Fibroblast of skin of right quadriceps (primary cell): ENCODE data around the gene G3BP1.
A peak's percentile ranks its signal among the peaks of the same experiment; 100 is the strongest.
"Not testable (repeated sequence)": the region's sequence is repeated elsewhere in the genome, so short reads cannot be mapped to it uniquely, and the experiment has no call there.

Experiments
- DNase-seq: peaks from one replicate; pipeline ENCODE4 v3.0.0-alpha.2; 2013

Gene G3BP1

DNA sequence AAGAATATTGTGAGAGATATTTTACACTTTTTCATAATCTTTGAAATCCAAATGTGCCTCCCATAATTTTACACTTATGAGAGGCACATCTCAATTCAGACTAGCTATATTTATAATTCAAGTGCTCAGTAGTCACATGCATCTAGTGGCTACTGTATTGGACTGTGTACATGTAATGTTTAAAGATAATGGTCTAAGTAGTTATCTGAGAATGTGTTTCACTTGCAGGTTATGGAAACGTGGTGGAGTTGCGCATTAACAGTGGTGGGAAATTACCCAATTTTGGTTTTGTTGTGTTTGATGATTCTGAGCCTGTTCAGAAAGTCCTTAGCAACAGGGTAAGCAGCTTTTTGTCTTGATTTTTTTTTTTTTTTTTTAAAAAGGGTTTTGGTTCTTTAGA lies 28.8 kb downstream of the G3BP1 start:
- DNase-seq: no peak

DNA sequence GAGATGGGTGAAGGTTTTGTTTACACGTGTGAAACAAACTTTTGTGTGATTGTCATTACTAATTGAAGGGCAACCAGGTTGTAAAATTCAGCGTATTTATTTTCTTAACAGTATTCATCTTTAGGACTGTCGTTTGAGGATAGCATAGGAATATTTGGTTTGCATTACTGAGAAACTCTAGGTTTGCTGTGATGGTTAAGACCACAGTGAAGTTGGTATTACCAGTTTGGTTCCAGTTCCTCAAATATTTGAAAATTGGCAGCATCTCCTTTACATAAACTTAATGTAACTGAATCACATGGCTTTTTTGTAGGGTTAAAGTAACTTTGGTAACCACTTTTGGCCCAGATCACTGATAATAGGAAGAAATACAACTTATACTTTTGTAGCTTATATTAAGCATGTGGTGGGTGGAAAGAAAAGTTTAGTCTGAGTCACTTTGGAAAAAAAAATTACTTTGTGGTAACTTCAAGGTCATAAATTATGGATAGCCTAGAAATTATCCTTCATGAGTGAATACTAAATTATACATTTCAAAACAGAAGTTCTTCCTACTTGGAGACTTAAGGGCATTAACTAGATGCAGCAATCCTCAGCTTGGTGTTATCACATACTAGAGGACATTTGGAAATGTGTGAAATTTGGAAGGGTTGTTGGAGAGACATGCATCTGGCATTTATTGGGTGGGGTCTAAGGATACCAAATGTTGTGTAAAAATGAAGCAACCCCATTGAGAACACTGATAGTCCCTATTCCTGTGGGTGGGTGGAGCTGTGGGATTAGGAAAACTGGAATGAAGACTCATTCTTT lies 33.9 kb downstream of the G3BP1 start:
- DNase-seq: peak; percentile 91

DNA sequence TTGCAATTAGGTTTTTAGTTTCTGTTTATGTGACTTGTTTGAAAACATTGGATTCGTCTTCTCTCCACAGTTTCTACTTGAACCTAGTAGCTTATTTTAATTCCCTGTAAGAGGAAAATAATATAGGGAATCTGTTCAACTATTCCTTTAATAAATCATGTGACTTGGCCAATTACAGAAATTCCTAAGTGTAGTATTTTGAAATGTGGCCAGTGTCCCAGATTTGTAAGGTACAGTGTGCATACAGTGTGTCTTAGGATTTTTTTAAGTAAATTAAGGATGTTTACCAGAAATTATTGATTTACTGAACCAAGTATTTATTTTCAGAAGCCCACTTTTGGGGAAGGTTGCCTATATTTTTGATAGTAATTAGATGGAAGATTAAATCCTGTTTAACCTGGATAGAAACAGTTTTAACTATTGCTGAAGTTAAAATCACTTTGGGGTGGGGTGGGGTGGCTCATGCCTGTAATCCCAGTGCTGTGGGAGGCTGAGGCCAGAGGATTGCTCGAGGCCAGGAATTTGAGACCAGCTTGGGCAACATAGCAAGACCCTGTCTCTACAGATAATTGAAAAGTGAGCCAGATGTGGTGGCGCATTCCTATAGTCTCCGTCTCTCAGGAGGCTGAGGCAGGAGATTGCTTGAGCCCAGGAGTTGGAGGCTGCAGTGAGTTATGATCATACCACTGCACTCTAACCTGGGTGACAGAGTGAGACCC lies 36.9 kb downstream of the G3BP1 start:
- peak; percentile 14 for DNase-seq

DNA sequence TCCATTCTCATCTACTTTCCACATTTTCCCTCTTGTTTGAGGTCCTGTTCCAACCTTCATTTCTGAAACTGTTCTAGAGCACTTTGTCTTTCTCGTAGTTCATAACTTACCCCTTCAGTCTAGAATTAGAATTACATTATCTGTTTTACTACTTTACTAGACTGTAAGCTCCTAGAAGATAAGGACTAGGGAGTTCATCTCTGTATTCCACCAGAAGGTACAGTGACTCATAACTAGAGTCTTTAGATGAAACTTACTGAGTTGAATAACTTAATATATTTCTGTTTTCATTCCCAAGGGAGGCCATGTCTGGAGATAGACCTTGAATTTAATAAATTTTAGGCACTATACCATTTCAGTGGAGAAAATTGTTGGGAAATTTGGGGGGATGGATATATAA lies 38.7 kb downstream of the G3BP1 start:
- DNase-seq: no peak

DNA sequence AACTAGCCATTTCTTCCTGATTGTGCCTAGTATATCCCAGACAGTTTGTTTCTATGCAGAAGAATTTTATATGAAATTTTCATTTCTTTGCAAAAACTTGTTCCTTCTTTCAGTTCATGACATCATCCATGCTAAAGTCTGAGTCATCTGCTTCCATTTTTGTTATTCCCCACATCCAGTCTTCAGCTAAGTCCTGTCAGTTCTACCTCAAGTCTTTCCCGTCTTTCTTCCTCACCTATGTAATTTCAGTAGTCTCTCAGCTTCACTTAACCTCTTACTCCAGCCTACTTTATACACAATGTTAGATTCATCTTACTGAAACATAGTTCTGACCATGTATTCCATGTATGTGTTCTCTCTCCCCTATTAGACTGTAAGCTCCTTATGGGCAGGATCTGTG lies 39.1 kb downstream of the G3BP1 start:
- no peak for DNase-seq

DNA sequence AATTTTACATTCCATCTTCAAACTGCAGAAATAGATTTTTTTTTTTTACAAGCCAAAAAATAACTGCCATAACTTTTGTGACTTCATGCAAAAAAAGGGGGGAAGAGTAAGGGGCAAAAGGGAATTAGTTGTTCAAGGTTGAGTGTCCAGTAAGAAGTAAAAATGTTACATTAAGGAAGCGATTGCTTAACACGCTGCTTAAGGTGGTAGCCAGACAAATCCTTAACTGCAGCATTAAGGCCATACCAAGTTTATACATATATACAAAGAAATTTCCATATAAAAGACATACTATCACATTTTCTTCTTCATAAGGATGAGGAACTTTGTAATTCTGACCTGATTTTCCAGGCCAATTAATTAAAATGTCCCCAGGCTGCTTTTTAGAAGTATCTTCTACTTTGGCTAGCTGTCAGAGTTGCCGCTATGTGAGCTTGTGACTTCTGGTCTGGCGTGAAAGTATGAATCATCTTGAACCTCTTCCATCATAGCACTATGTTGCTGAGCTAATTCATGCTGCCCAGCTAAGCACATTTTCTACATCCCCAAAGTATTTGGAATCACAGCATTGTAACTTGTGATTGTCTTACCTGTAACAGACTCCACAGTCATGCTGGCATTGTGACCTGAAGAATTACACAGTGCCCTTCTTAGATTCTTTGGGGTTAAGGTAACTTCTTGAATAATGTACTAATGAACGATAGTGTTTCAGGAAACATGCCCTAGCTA lies 40.0 kb downstream of the G3BP1 start:
- peak; percentile 26 for DNase-seq

DNA sequence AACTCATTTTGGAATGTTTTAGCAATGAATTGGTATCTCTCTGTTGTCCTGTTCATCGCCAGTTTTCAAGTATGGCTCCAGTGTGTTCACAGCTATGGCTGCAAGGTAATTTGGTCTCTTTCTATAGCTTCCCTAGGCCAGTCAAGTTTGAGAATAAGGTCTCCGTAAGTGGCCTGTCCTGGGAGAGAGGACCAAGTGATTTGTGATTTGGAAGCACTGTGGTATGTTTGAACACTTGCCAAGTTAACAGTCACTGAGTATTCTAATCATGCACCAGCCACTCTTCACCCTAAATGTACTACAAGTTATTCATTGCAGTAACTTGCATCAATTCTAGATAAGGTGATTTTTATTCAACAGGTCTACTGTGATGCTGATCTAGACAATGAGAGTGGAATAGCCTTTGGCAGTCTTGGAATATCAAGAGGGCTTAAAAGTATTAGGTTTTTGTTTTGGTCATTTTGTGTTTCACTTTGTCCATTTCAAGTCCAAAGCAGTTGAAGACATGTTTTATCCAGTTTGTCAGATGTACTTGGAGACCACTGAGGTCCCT lies 41.1 kb downstream of the G3BP1 start:
- peak; percentile 35 for DNase-seq

DNA sequence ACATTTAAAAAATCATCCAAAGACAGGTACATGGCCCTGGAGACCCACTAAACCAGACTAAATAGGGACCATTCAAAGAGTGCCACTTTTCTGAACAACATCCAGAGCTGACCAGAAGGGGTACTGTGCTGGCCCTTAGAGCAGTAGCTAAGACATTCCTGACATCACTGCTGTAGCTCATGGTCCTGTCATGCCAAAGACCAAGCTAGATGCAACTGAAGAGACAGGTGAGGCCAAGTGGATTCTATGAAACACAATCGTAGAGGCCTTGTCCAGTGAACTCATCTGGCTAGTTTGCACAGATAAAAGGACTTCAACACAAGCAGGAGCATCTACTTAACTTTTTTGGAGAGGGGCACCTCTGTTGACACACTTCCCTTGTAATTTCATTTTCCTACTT lies 43.3 kb downstream of the G3BP1 start:
- no peak for DNase-seq

DNA sequence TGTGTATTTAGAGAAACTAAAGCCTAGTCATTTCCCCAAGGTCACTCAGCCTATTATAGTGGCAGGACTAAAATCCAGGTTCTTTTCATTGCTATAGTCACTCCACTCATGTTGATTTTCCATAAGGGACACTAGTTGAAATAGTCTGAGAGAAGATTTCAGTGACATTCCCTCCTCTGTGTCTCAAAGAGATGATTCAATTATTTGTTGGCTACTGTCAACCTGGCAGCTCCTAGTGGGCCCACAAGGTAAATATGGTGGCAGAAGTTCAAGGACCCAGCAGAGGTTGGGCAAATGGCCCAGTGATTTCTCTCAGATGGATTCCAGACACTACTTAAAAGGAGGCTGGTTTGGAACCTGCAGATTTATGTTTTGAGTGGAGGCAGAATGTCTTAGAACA lies 48.1 kb downstream of the G3BP1 start:
- DNase-seq: no peak

DNA sequence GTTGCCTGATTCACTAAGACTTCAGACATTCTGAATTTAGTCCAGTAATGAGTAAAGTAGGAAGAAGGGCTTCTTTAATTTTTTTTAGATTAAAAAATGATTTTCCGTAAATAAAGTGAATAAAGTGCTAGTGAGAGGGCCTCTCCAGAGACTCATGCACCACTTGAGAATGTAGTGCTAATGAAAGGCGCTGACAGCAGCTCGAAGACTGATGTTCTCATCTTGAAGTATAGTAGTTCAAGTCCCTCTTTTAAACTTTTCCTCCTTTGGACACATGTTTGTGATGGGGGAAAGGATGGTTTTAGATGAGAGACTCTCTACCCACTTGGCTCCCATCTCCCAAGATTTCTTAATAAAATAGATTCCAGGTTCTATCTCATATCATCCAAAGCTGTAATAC lies 48.5 kb downstream of the G3BP1 start:
- no peak for DNase-seq

DNA sequence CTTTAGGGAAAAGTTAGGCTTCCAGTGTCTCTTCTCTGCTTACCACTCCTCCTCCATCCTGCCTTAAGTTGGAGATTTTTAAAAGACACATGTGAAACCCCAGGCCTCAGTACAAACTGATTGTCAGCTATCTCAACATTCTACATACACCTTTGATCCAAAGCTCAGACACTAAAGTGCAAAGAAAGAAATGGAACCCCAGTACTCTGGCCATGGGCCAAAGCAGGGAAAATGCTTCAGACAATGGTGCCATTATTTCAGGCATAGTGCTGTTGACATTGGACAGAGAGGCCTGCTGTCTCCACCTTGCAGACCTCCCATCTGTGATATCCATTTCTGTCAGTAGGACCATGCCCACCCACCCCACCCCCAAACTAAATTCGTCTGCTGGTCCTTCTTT lies 49.1 kb downstream of the G3BP1 start:
- DNase-seq: no peak

DNA sequence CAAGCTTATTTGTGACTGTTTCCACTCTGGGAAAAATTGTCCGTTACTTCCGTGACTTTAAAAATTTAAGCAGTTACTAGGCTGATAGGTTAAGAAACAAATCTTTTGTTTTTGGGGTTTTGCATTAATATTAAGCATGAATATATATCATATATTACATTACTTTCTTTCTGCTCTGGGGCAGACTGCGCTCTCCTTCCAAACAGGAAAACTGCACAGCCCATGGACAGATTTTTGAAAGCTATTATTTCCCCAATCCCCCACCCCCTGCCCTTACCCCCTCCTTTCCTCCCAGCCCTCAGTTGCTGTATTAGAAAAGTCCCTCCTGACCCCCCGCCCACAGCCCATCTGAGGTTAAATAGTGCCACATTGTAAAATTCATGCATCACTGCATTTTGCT lies 50.4 kb downstream of the G3BP1 start:
- no peak for DNase-seq

DNA sequence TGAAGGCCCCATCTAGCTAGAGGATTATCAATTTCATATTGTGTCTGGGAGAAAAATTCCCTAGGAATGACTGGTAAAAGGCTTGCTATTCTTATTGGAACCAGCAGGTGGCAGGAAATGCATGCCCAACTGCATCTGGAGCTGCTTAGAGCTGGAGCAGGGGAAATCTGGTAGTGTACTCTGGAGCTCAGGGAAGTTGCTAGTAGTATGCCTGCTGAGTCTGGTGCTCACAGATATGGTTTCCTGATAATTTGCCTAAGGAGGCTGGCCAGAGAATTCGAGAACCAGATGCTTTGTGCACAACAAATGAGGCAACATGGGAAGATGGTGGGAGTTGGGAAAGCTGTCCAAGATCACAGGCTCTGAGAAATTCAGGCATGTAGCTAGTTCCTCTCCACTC lies 53.7 kb downstream of the G3BP1 start:
- DNase-seq: peak; percentile 66

DNA sequence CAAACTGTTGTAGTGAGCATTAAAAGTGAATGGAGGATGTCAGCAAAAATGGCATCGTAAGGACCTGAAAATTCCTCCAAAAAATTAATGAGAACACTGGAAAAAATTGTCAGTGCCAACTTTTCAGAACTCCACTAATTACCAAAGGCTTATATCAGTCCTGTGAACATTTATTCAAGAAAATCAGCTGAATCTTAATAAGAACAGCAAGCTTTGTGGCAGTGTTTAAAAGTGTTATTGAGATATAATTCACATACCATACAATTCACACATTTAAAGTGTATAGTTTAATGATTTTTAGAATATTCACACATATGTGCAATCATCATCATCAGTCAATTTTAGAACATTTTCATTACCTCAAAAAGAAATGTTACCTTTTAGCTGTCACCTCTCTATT lies 57.6 kb downstream of the G3BP1 start:
- DNase-seq: no peak

DNA sequence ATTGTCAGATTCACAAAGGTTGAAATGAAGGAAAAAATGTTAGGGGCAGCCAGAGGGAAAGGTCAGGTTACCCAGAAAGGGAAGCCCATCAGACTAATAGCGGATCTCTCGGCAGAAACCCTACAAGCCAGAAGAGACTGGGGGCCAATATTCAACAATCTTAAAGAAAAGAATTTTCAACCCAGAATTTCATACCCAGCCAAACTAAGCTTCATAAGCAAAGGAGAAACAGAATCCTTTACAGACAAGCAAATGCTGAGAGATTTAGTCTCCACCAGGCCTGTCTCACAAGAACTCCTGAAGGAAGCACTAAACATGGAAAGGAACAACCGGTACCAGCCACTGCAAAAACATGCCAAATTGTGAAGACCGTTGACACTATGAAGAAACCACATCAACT lies 61.1 kb downstream of the G3BP1 start:
- not testable (repeated sequence) for DNase-seq

DNA sequence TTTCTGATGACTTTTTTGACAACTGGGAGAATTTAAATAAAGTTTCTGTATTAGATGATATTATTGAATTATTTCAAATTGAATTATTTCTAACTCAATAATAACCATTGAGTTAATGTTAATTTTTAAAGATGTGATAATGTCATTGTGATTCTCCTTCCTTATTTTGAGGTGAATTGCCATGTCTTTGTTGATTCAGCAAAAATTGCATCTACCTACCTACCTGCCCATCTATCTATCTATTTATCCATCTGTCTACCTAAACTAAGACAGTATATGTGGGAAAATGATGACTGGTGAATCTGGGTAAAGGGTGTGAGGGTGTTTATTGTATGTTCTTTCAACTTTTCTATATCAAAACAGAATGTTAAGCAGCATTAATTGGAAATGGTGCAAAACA lies 75.0 kb downstream of the G3BP1 start:
- DNase-seq: no peak

DNA sequence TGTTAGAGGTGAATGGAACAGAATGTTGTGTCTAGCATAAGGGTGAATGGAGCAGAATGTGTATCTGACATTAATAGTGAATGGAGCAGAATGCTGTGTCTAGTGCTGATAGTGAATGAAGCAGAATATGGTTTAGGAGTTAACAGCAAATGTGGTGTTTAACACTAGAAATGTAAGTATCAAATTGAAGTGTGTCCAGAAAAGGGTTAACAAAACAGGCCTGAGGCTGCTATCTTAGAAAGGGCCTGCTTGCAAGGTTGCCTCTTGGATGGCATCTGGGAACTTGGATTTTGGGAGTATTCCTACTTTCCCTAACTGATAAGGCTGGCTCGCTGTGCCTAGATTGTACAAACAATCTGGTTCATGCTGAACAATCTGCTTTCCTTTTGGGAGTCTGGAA lies 76.1 kb downstream of the G3BP1 start:
- DNase-seq: no peak

DNA sequence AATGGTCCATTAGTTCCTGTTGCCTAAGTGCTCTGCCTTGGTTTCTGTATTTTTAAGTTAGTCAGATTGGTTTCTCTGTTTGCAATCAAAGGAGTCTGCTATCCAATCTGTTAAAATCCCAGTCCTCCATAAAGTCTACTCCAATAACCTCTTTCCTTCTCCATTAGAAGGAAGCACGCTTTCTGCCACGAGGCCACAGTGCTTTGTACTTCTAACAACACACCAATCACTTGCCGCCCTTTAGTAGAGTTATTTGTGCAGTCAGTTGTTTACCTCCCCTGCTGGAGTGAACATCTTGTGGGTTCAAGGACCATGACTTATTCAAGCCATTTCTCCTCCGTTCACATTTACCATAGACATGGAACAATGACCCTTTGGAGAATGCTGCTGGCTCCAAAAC lies 83.9 kb downstream of the G3BP1 start:
- DNase-seq: no peak

DNA sequence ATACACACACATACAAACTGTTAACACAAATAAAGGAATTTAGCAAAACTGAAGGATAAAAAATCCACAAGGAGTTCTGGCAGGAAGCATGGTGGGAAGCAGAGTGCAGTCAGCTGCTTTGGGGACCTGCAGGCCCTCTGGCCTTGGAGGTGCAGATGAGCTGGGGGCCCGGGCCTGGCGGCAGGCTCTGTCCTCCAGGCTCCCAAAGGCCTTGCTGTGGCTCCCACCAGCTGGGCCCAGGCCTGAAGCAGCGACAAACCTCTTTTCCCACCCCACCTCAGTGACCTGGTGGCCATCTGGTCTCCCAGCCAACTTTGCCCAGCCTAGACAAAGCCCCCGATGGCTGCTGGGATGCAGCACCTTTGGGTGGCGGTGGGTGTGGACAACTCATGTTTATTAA lies 85.1 kb downstream of the G3BP1 start:
- DNase-seq: no peak

DNA sequence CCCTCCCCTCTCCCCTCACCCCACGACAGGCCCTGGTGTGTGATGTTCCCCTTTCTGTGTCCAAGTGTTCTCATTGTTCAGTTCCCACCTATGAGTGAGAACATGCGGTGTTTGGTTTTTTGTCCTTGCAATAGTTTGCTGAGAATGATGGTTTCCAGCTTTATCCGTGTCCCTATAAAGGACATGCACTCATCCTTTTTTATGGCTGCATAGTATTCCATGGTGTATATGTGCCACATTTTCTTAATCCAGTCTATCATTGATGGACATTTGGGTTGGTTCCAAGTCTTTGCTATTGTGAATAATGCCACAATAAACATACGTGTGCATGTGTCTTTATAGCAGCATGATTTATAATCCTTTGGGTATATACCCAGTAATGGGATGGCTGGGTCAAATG lies 89.1 kb downstream of the G3BP1 start:
- DNase-seq: not testable (repeated sequence)
